GM23338 (cell line): ENCODE results near the gene GPHA2. TPM values are rescaled to one million over a fixed set of nuclear protein-coding genes. Genes with fewer than 3 reads are reported as not detected.

Experiments used
- ATAC-seq: fragments of 200-7000 bp; cut with Tn5 transposase; 3 replicates; pipeline ENCODE4 v1.9.1; 2020
- DNase-seq: peaks from one replicate; pipeline ENCODE4 v3.0.0-alpha.2; 2015; ENCODE audit warnings: low spot score
- H2AFZ ChIP-seq: fragments of 200-600 bp; sonication (generic); 2 replicates; pipeline ENCODE4 v1.8.0; 2016; ENCODE audit warnings: antibody characterized with exemption, mild to moderate bottlenecking, moderate library complexity
- H3F3A ChIP-seq: fragments of 200-600 bp; sonication (generic); replicated peaks from 2 replicates; pipeline ENCODE4 v1.8.0; 2017; ENCODE audit warnings: antibody characterized with exemption, mixed run types, low read depth
- H3K27ac ChIP-seq: fragments of 200-600 bp; sonication (generic); 2 replicates; pipeline ENCODE4 v1.6.1; 2016; ENCODE audit warnings: low read depth
- H3K27me3 ChIP-seq: fragments of 200-600 bp; sonication (generic); 2 replicates; pipeline ENCODE4 v1.8.0; 2016; ENCODE audit warnings: mild to moderate bottlenecking, mixed run types, moderate library complexity; ENCODE audit not compliant: insufficient read depth
- H3K36me3 ChIP-seq: fragments of 200-600 bp; sonication (generic); 2 replicates; pipeline ENCODE4 v1.8.0; 2016; ENCODE audit warnings: mild to moderate bottlenecking; ENCODE audit not compliant: insufficient read depth
- H3K4me1 ChIP-seq: fragments of 200-600 bp; sonication (generic); 2 replicates; pipeline ENCODE4 v1.8.0; 2016; ENCODE audit warnings: mild to moderate bottlenecking, moderate library complexity; ENCODE audit not compliant: insufficient read depth
- H3K4me2 ChIP-seq: fragments of 200-600 bp; sonication (generic); 2 replicates; pipeline ENCODE4 v1.7.1; 2017; ENCODE audit warnings: mixed run types
- H3K4me3 ChIP-seq: fragments of 200-600 bp; sonication (generic); 2 replicates; pipeline ENCODE4 v1.6.1; 2016; ENCODE audit warnings: mixed run types
- H3K79me2 ChIP-seq: fragments of 200-600 bp; sonication (generic); replicated peaks from 2 replicates; pipeline ENCODE4 v1.8.0; 2017; ENCODE audit warnings: mild to moderate bottlenecking; ENCODE audit not compliant: insufficient read depth
- H3K9me2 ChIP-seq: fragments of 200-600 bp; sonication (generic); 2 replicates; pipeline ENCODE4 v1.8.0; 2017; ENCODE audit not compliant: insufficient read depth
- H4K20me1 ChIP-seq: fragments of 200-600 bp; sonication (generic); replicated peaks from 2 replicates; pipeline ENCODE4 v1.8.0; 2017; ENCODE audit warnings: mild to moderate bottlenecking; ENCODE audit not compliant: insufficient read depth
- H3K27ac Mint-ChIP-seq: 2 replicates; pipeline ENCODE4 v1.8.0; 2020; ENCODE audit warnings: inconsistent platforms, mild to moderate bottlenecking, moderate library complexity, mixed read lengths
- H3K27me3 Mint-ChIP-seq: 3 replicates; pipeline ENCODE4 v1.8.0; 2022; ENCODE audit warnings: low read depth, mild to moderate bottlenecking, moderate library complexity, mixed read lengths, inconsistent platforms; ENCODE audit not compliant: insufficient read depth, poor library complexity
- H3K36me3 Mint-ChIP-seq: 3 replicates; pipeline ENCODE4 v1.8.0; 2021; ENCODE audit warnings: low read depth, mild to moderate bottlenecking, inconsistent platforms, moderate library complexity, mixed read lengths
- H3K4me1 Mint-ChIP-seq: 3 replicates; pipeline ENCODE4 v1.8.0; 2020; ENCODE audit warnings: mild to moderate bottlenecking, inconsistent platforms, mixed read lengths
- H3K4me3 Mint-ChIP-seq: 3 replicates; pipeline ENCODE4 v1.8.0; 2021; ENCODE audit warnings: moderate library complexity, mild to moderate bottlenecking, inconsistent platforms, mixed read lengths
- H3K9me3 Mint-ChIP-seq: 3 replicates; pipeline ENCODE4 v1.8.0; 2020; ENCODE audit warnings: moderate library complexity, mild to moderate bottlenecking, inconsistent platforms, mixed read lengths
- CREB1 ChIP-seq: fragments of 250-450 bp; sonication (Bioruptor Pico); IDR thresholded peaks from 2 replicates; pipeline ENCODE4 v1.5.0; 2020; ENCODE audit warnings: low read depth, mild to moderate bottlenecking, moderate library complexity
- CTCF ChIP-seq, 2 experiments: fragments of 200-600 bp in 1 of 2; sonication (generic) in 1 of 2; conservative IDR thresholded peaks; 2 replicates each; pipeline versions ENCODE4 v1.5.1 to v1.6.1; 2016 to 2017; ENCODE audit warnings: antibody characterized with exemption in 2 of 2, low read depth in 2 of 2, mild to moderate bottlenecking in 2 of 2, moderate library complexity in 1 of 2
- ETS1 ChIP-seq: IDR thresholded peaks from 2 replicates; pipeline ENCODE4 v1.6.1; 2016; ENCODE audit warnings: antibody characterized with exemption
- EZH2 ChIP-seq: fragments of 200-600 bp; sonication (generic); IDR thresholded peaks from one replicate; pipeline ENCODE4 v1.8.0; 2017; ENCODE audit warnings: antibody characterized with exemption, mild to moderate bottlenecking, low read depth; ENCODE audit not compliant: unreplicated experiment
- JUNB ChIP-seq: IDR thresholded peaks from one replicate; pipeline ENCODE4 v1.6.1; 2016; ENCODE audit warnings: antibody characterized with exemption; ENCODE audit not compliant: unreplicated experiment
- NANOG ChIP-seq: IDR thresholded peaks from 2 replicates; pipeline ENCODE4 v1.6.1; 2016; ENCODE audit warnings: antibody characterized with exemption, borderline replicate concordance
- POLR2AphosphoS5 ChIP-seq: IDR thresholded peaks from 2 replicates; pipeline ENCODE4 v1.6.1; 2016; ENCODE audit warnings: antibody characterized with exemption, low read depth
- REST ChIP-seq: IDR thresholded peaks from one replicate; pipeline ENCODE4 v1.6.1; 2018; ENCODE audit warnings: antibody characterized with exemption; ENCODE audit not compliant: unreplicated experiment
- STAT1 ChIP-seq: IDR thresholded peaks from one replicate; pipeline ENCODE4 v1.6.1; 2016; ENCODE audit warnings: antibody characterized with exemption; ENCODE audit not compliant: unreplicated experiment
- ZNF331 ChIP-seq: fragments of 250-450 bp; sonication (Bioruptor Pico); IDR thresholded peaks from 2 replicates; pipeline ENCODE4 v1.5.0; 2020; ENCODE audit warnings: low read depth, mild to moderate bottlenecking, moderate library complexity
- ZNF462 ChIP-seq: fragments of 250-450 bp; sonication (Bioruptor Pico); IDR thresholded peaks from 2 replicates; pipeline ENCODE4 v1.5.0; 2020; ENCODE audit warnings: mild to moderate bottlenecking, moderate library complexity
- polyA plus RNA-seq: library from polyadenylated mRNA; unstranded; fragments of >200 nt; fragmentation: Nextera tagmentation; extraction: Ambion mirVana; gene quantifications from 2 replicates; pipeline ENCODE4 v1.2.1, GENCODE V29; 2016
- total RNA-seq: library from RNA; depleted of rRNA; stranded (reverse); fragments of >200 nt; shearing (Covaris generic); gene quantifications from 2 replicates; pipeline ENCODE4 v1.2.3, GENCODE V29; 2014

The GPHA2 gene
- total and polyA plus RNA-seq, 2 experiments from 2014 or later: 0.83 to 1.8 TPM

- Histone ChIP-seq H3K27me3 (peaks cover under 1% of the 10 kb centered on the region; the same call in 1 of the 2 replicates), H3F3A (no peaks in the 10 kb centered on the region), H3K79me2 (no peaks in the 10 kb centered on the region), H3K4me3 (no peak overlapping the region), H3K4me2 (no peak overlapping the region), H2AFZ (peak overlapping the region; percentile 76; the same call in 1 of the 2 replicates), H4K20me1 (no peaks in the 10 kb centered on the region), H3K27ac (no peak overlapping the region), H3K4me1 (no peaks in the 10 kb centered on the region), H3K36me3 (no peaks in the 10 kb centered on the region), H3K9me2 (no peaks in the 10 kb centered on the region)
- H3K36me3 Mint-ChIP-seq: no peaks in the 10 kb centered on the region
- no peaks in the 10 kb centered on the region for H3K9me3 Mint-ChIP-seq
- no peak for TF ChIP-seq JUNB
- no peak for TF ChIP-seq ZNF331 (CRISPR knock-in tag)
- no peak for TF ChIP-seq ZNF462 (CRISPR knock-in tag)
- no peak for TF ChIP-seq ETS1
- TF ChIP-seq REST: no peak
- TF ChIP-seq NANOG: no peak
- no peak for TF ChIP-seq STAT1
- no peak for TF ChIP-seq EZH2
- no peak for TF ChIP-seq CREB1
- TF ChIP-seq POLR2AphosphoS5: no peak
- TF ChIP-seq CTCF (conservative IDR thresholded peaks at IDR 0.05; ENCODE audit: low read depth in 2 of 2): no peak
- no peak for DNase-seq
- H3K27ac Mint-ChIP-seq: no peak overlapping the region
- H3K4me3 Mint-ChIP-seq: no peak overlapping the region
- H3K4me1 Mint-ChIP-seq: no peaks in the 10 kb centered on the region
- no peak for ATAC-seq
- H3K27me3 Mint-ChIP-seq: peaks cover 6% of the 10 kb centered on the region
Measured at GRCh38 chr11:64954201-64954600, 18.5 kb upstream of the GPHA2 start.
